A673 (cell line): Measurements from ENCODE around the gene CCDC136. TPM values are rescaled to one million over a fixed set of nuclear protein-coding genes. Genes with fewer than 3 reads are reported as not detected.

Experiments used
- BruUV-seq: library from RNA; stranded (reverse); fragments of 400-500 nt; replicated peaks from 2 replicates; lab custom pipeline; 2021; lab: Mats Ljungman, UMichigan
- CTCF ChIA-PET: fragments of 300-600 bp; sonication (Branson Sonifier 250); formaldehyde crosslinking; loops from one replicate; lab custom pipeline; 2022; ENCODE audit warnings: antibody characterized with exemption; lab: Charles Lee
- POLR2A ChIA-PET: fragments of 300-600 bp; sonication (Branson Sonifier 250); formaldehyde crosslinking; loops from one replicate; lab custom pipeline; 2022; ENCODE audit warnings: antibody characterized with exemption; ENCODE audit not compliant: low non-redundant PET; lab: Charles Lee
- DNase-seq: peaks from one replicate; pipeline ENCODE4 v3.0.0-alpha.2; 2015; ENCODE audit warnings: low spot score
- H3K27ac ChIP-seq: fragments of 200-600 bp; sonication (generic); 2 replicates; pipeline ENCODE4 v1.5.1; 2016; ENCODE audit warnings: mixed run types, low read depth, mild to moderate bottlenecking, mixed read lengths, antibody characterized with exemption, low read length; ENCODE audit not compliant: poor library complexity, severe bottlenecking
- H3K27me3 ChIP-seq: fragments of 200-600 bp; sonication (generic); replicated peaks from 2 replicates; pipeline ENCODE4 v1.6.1; 2017; ENCODE audit warnings: mixed run types, low read depth, mild to moderate bottlenecking, mixed read lengths, antibody characterized with exemption, low read length; ENCODE audit not compliant: insufficient read depth, poor library complexity
- H3K36me3 ChIP-seq: fragments of 200-600 bp; sonication (generic); 2 replicates; pipeline ENCODE4 v1.6.1; 2016; ENCODE audit warnings: mixed run types, mild to moderate bottlenecking, mixed read lengths, antibody characterized with exemption, low read length; ENCODE audit not compliant: insufficient read depth, poor library complexity, severe bottlenecking
- H3K4me1 ChIP-seq: fragments of 200-600 bp; sonication (generic); 2 replicates; pipeline ENCODE4 v1.6.1; 2017; ENCODE audit warnings: mixed run types, mild to moderate bottlenecking, mixed read lengths, antibody characterized with exemption, low read length; ENCODE audit not compliant: insufficient read depth, poor library complexity, severe bottlenecking
- H3K4me3 ChIP-seq: fragments of 200-600 bp; sonication (generic); 2 replicates; pipeline ENCODE4 v1.5.1; 2016; ENCODE audit warnings: low read depth, mixed run types, mild to moderate bottlenecking, mixed read lengths, low read length; ENCODE audit not compliant: poor library complexity, severe bottlenecking
- H3K9me3 ChIP-seq: fragments of 200-600 bp; sonication (generic); 2 replicates; pipeline ENCODE4 v1.6.1; 2016; ENCODE audit warnings: mixed run types, low read depth, mild to moderate bottlenecking, mixed read lengths, antibody characterized with exemption, low read length; ENCODE audit not compliant: poor library complexity, severe bottlenecking
- EZH2 ChIP-seq: fragments of 200-600 bp; sonication (generic); IDR thresholded peaks from 2 replicates; pipeline ENCODE4 v1.6.1; 2017; ENCODE audit warnings: borderline replicate concordance, low read depth, mild to moderate bottlenecking, mixed read lengths, antibody characterized with exemption, low read length; ENCODE audit not compliant: poor library complexity, severe bottlenecking
- intact Hi-C: fragments of 100-400 bp; cut with micrococcal nuclease; formaldehyde crosslinking; loops from one replicate; pipeline ENCODE4 v1.10.0; 2022; ENCODE audit not compliant: unreplicated experiment
- total RNA-seq: library from RNA; stranded (reverse); gene quantifications from 2 replicates; pipeline ENCODE4 v1.2.3, GENCODE V29; 2021
- TF ChIP-seq, protein P1 (sequence below): fragments of 300-800, 200-600 bp; sonication (generic); conservative IDR thresholded peaks from 2 replicates; pipeline ENCODE4 v1.5.1; 2017; ENCODE audit warnings: low read depth, mild to moderate bottlenecking, antibody characterized with exemption, low read length, moderate library complexity, mixed read lengths

CCDC136 gene
- total RNA-seq, 1 experiment from 2014 or later, result 4.4 TPM

- H3K9me3 ChIP-seq, result no peaks in the 10 kb centered on the region
- no peaks in the 10 kb centered on the region for H3K27me3 ChIP-seq
- TF ChIP-seq EZH2, result no peak
- TF ChIP-seq, protein P1, sequence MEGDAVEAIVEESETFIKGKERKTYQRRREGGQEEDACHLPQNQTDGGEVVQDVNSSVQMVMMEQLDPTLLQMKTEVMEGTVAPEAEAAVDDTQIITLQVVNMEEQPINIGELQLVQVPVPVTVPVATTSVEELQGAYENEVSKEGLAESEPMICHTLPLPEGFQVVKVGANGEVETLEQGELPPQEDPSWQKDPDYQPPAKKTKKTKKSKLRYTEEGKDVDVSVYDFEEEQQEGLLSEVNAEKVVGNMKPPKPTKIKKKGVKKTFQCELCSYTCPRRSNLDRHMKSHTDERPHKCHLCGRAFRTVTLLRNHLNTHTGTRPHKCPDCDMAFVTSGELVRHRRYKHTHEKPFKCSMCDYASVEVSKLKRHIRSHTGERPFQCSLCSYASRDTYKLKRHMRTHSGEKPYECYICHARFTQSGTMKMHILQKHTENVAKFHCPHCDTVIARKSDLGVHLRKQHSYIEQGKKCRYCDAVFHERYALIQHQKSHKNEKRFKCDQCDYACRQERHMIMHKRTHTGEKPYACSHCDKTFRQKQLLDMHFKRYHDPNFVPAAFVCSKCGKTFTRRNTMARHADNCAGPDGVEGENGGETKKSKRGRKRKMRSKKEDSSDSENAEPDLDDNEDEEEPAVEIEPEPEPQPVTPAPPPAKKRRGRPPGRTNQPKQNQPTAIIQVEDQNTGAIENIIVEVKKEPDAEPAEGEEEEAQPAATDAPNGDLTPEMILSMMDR, result no peak
- ChIA-PET CTCF (no interaction called here), POLR2A (interaction anchor here (0.7 kb wide), 1 partner anchor 18 kb away, joined by 3 read pairs; no protein-coding TSS in a partner anchor)
- no peak overlapping the region for H3K4me3 ChIP-seq
- no TSS peak for BruUV-seq
- DNase-seq, result no peak
- H3K27ac ChIP-seq, result no peak overlapping the region
- intact Hi-C loops, result no loop called here
- H3K4me1 ChIP-seq, result peaks cover 33% of the 10 kb centered on the region
- no peaks in the 10 kb centered on the region for H3K36me3 ChIP-seq
Measured at GRCh38 chr7:128833946-128834325, 42.2 kb downstream of the CCDC136 start.

DNA sequence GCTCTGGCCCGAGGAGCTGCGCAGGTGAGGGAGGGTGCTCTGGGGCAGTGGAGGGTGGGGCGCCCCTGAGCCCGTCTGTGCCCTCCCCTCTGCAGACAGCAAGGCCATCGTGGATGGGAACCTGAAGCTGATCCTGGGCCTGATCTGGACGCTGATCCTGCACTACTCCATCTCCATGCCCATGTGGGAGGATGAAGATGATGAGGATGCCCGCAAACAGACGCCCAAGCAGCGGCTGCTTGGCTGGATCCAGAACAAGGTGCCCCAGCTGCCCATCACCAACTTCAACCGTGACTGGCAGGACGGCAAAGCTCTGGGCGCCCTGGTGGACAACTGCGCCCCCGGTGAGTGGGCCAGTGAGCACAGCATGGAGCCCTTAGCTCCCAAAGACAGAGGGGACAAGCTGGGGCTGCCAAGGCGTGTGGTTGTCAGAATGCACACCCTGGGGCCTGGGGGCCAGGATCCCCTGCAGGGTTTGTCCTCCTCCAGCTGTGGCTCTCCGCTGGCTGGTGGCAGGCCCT, 43.5 kb downstream of the CCDC136 start:
- H3K27ac ChIP-seq, result no peak overlapping the region
- POLR2A ChIA-PET, result no interaction called here
- intact Hi-C loops, result no loop called here
- CTCF ChIA-PET, result no interaction called here
- no peak overlapping the region for H3K4me3 ChIP-seq
- H3K4me1 ChIP-seq, result peaks cover 28% of the 10 kb centered on the region
- TF ChIP-seq EZH2, result no peak
- TF ChIP-seq, protein P1, result no peak
- H3K36me3 ChIP-seq, result no peaks in the 10 kb centered on the region
- no peaks in the 10 kb centered on the region for H3K27me3 ChIP-seq
- no TSS peak for BruUV-seq
- no peaks in the 10 kb centered on the region for H3K9me3 ChIP-seq
- DNase-seq, result no peak

DNA sequence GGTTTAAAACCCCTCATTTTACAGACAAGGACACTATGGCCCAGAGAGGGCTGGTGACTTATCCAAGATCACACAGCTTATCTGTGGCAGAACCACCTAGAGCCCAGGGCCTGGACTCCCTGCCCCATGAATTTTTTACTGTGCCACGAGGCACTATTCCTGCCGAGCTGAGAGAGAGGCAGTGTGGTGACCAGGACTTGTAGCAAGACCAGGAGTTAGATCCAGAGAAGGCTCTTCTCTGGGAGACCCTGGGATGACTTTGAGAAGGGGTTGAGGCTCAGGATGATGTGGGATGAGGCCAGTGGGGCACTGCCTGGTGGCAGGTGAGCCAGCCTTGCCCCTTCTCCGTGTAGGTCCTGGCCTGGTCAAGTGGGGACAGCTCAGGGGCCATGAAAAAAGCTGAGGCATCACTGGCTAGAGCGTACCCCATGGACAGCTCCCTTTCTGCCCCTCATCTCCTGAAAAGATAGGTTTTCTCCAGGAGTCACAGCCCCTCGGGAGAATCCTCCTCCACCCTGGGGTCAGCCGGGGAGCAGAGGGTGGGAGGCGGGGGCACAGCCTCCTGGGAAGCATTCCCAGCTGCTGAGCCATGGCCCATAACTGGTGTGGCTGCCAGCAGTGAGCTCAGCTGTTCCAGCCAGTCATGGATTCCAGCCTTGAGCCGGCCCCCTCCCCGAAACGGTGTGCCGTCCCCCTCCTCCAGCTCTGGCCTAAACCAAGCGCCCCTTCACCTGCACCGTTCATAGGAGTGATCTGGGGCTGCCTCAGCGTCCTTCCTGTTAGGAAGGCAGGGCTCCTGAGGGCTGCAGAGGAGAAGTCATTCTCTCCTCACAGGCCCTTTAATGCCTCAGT, 44.2 kb downstream of the CCDC136 start:
- ChIA-PET CTCF (no interaction called here), POLR2A (no interaction called here)
- Histone ChIP-seq H3K4me3 (no peak overlapping the region), H3K36me3 (no peaks in the 10 kb centered on the region), H3K27ac (no peak overlapping the region), H3K27me3 (no peaks in the 10 kb centered on the region), H3K4me1 (peaks cover 28% of the 10 kb centered on the region), H3K9me3 (no peaks in the 10 kb centered on the region)
- intact Hi-C loops, result no loop called here
- no peak for TF ChIP-seq EZH2
- TF ChIP-seq, protein P1, result no peak
- no peak for DNase-seq
- no TSS peak for BruUV-seq
